MM.1S (cell line): ENCODE data around the gene PIK3R1.

Experiments used
- DNase-seq: peaks from one replicate; pipeline ENCODE4 v3.0.0-alpha.2; 2015
- H2AFZ ChIP-seq: fragments of 300-600 bp; sonication (generic); 2 replicates; pipeline ENCODE4 v1.6.0; 2016; ENCODE audit warnings: antibody characterized with exemption, low read length
- H3F3A ChIP-seq: fragments of 300-600 bp; sonication (generic); 2 replicates; pipeline ENCODE4 v1.6.1; 2016; ENCODE audit warnings: mild to moderate bottlenecking, antibody characterized with exemption, low read length, moderate library complexity, mixed read lengths; ENCODE audit not compliant: insufficient read depth
- H3K27ac ChIP-seq: fragments of 300-600 bp; sonication (generic); 2 replicates; pipeline ENCODE4 v1.5.1; 2016; ENCODE audit warnings: mild to moderate bottlenecking, low read length
- H3K27me3 ChIP-seq: fragments of 300-600 bp; sonication (generic); replicated peaks from 2 replicates; pipeline ENCODE4 v1.6.0; 2016; ENCODE audit warnings: low read length; ENCODE audit not compliant: insufficient read depth
- H3K36me3 ChIP-seq: fragments of 300-600 bp; sonication (generic); replicated peaks from 2 replicates; pipeline ENCODE4 v1.6.1; 2016; ENCODE audit warnings: mild to moderate bottlenecking, low read length, mixed read lengths; ENCODE audit not compliant: insufficient read depth
- H3K4me1 ChIP-seq: fragments of 300-600 bp; sonication (generic); 2 replicates; pipeline ENCODE4 v1.6.1; 2016; ENCODE audit warnings: low read length, mixed read lengths
- H3K4me2 ChIP-seq: fragments of 300-600 bp; sonication (generic); 2 replicates; pipeline ENCODE4 v1.6.0; 2016; ENCODE audit warnings: low read depth, low read length
- H3K4me3 ChIP-seq: fragments of 300-600 bp; sonication (generic); 2 replicates; pipeline ENCODE4 v1.5.1; 2016; ENCODE audit warnings: low read length, mixed read lengths
- H3K79me2 ChIP-seq: fragments of 300-600 bp; sonication (generic); 2 replicates; pipeline ENCODE4 v1.6.1; 2016; ENCODE audit warnings: mixed run types, low read length, mixed read lengths
- H3K9ac ChIP-seq: fragments of 300-600 bp; sonication (generic); 2 replicates; pipeline ENCODE4 v1.6.1; 2016; ENCODE audit warnings: low read length, mixed read lengths
- H3K9me2 ChIP-seq: fragments of 300-600 bp; sonication (generic); replicated peaks from 2 replicates; pipeline ENCODE4 v1.6.1; 2016; ENCODE audit warnings: mild to moderate bottlenecking, low read length, mixed read lengths; ENCODE audit not compliant: insufficient read depth
- H3K9me3 ChIP-seq: fragments of 300-600 bp; sonication (generic); replicated peaks from 2 replicates; pipeline ENCODE4 v1.6.1; 2016; ENCODE audit warnings: mild to moderate bottlenecking, low read length, mixed read lengths; ENCODE audit not compliant: insufficient read depth
- H4K20me1 ChIP-seq: fragments of 300-600 bp; sonication (generic); 2 replicates; pipeline ENCODE4 v1.6.1; 2016; ENCODE audit warnings: mild to moderate bottlenecking, low read length, moderate library complexity, mixed read lengths; ENCODE audit not compliant: insufficient read depth
- EZH2 ChIP-seq: fragments of 300-600 bp; sonication (generic); optimal IDR thresholded peaks from 2 replicates; pipeline ENCODE3; 2017; ENCODE audit warnings: low read depth, mild to moderate bottlenecking, antibody characterized with exemption, low read length, mixed read lengths
- EZH2phosphoT487 ChIP-seq: fragments of 300-600 bp; sonication (generic); IDR thresholded peaks from 2 replicates; pipeline ENCODE4 v1.6.1; 2018; ENCODE audit warnings: antibody characterized with exemption, low read length
- TF ChIP-seq, protein P1 (sequence below): fragments of 300-600 bp; sonication (generic); IDR thresholded peaks from 2 replicates; pipeline ENCODE4 v1.5.1; 2016; ENCODE audit warnings: antibody characterized with exemption, low read length, mixed read lengths

PIK3R1 gene

DNA sequence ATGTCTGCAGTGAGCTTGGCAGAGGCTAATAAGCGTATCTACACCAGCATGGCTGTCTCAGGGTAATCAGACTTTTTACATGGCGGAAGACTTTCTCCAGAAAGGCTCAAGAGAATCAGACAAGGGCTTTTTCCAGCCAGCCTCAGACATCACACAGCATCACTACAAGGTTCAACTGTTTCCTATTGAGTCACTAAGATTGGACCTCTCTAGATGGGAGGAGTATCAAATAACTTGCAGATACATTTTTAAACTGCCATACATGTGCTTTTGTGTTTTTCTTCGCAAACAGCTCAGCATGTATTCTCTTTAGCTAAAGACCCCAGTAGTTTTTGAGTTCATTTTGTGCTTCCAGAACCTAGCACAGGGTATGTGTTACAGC, 22.9 kb upstream of the PIK3R1 start:
- no peak overlapping the region for H2AFZ ChIP-seq
- no peaks in the 10 kb centered on the region for H3K27me3 ChIP-seq
- no peaks in the 10 kb centered on the region for H3K79me2 ChIP-seq
- H3F3A ChIP-seq, result no peaks in the 10 kb centered on the region
- no peak overlapping the region for H3K27ac ChIP-seq
- H3K9me3 ChIP-seq, result no peaks in the 10 kb centered on the region
- no peaks in the 10 kb centered on the region for H4K20me1 ChIP-seq
- no peak overlapping the region for H3K4me3 ChIP-seq
- no peaks in the 10 kb centered on the region for H3K9me2 ChIP-seq
- TF ChIP-seq EZH2phosphoT487 (no peak), EZH2 (no peak)
- TF ChIP-seq, protein P1, sequence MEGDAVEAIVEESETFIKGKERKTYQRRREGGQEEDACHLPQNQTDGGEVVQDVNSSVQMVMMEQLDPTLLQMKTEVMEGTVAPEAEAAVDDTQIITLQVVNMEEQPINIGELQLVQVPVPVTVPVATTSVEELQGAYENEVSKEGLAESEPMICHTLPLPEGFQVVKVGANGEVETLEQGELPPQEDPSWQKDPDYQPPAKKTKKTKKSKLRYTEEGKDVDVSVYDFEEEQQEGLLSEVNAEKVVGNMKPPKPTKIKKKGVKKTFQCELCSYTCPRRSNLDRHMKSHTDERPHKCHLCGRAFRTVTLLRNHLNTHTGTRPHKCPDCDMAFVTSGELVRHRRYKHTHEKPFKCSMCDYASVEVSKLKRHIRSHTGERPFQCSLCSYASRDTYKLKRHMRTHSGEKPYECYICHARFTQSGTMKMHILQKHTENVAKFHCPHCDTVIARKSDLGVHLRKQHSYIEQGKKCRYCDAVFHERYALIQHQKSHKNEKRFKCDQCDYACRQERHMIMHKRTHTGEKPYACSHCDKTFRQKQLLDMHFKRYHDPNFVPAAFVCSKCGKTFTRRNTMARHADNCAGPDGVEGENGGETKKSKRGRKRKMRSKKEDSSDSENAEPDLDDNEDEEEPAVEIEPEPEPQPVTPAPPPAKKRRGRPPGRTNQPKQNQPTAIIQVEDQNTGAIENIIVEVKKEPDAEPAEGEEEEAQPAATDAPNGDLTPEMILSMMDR, result no peak
- H3K4me1 ChIP-seq, result no peaks in the 10 kb centered on the region
- no peaks in the 10 kb centered on the region for H3K36me3 ChIP-seq
- no peak overlapping the region for H3K4me2 ChIP-seq
- no peak for DNase-seq
- no peak overlapping the region for H3K9ac ChIP-seq

DNA sequence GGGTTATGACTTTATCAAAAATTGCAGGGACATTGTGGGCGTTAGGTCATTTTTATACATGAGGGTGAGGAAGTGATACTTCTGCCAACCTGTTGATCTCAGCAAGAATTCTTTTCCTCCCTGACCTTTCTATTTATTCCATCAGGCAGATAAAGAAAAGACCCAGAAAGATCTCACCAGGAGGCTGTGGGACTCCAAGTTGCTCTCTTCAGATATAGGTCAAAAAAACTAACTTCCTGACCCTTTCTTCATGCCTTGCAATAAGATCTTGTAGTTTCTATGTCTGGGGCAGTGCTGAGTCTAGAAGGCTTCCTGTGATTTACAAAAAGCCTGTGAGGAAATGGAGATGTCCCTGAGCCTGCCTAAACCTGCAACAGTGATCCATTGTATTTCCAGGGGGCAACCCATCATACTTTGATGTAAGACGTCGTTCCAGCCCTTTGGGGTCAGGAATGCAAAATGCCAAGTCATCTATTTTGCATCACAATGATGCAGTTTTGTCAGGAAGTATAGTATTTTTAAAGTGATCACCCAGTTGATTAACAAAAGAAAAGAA, 22.0 kb upstream of the PIK3R1 start:
- Histone ChIP-seq H3K9me3 (no peaks in the 10 kb centered on the region), H3K36me3 (no peaks in the 10 kb centered on the region), H3K9me2 (no peaks in the 10 kb centered on the region), H2AFZ (no peak overlapping the region), H3K4me2 (no peak overlapping the region), H3K4me3 (no peak overlapping the region), H3K9ac (no peak overlapping the region), H4K20me1 (no peaks in the 10 kb centered on the region), H3K4me1 (no peaks in the 10 kb centered on the region), H3K79me2 (no peaks in the 10 kb centered on the region), H3K27me3 (no peaks in the 10 kb centered on the region), H3K27ac (no peak overlapping the region), H3F3A (no peaks in the 10 kb centered on the region)
- DNase-seq, result no peak
- TF ChIP-seq, protein P1, result no peak
- TF ChIP-seq EZH2 (no peak), EZH2phosphoT487 (no peak)

DNA sequence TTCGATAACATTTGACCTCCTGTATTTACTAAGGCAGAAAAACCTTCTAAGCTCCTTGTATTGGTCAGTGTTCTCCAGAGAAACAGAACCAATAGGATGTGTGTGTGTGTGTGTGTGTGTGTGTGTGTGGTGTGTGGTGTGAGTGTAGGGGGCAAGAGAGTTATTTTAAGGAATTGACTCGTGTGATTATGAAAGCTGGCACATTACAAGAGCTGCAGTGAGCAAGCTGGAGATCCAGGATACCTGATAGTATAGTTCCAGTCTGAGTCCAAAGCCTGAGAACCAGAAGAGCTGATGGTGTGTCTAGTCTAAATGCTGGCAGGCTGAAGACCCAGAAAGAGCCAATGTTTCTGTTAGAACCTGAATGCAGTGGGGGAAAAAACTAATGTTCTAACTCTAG, 21.2 kb upstream of the PIK3R1 start:
- no peaks in the 10 kb centered on the region for H3K9me3 ChIP-seq
- no peaks in the 10 kb centered on the region for H3K36me3 ChIP-seq
- H3K9me2 ChIP-seq, result no peaks in the 10 kb centered on the region
- H3K9ac ChIP-seq, result no peak overlapping the region
- no peaks in the 10 kb centered on the region for H4K20me1 ChIP-seq
- H3K79me2 ChIP-seq, result no peaks in the 10 kb centered on the region
- no peaks in the 10 kb centered on the region for H3K4me1 ChIP-seq
- H2AFZ ChIP-seq, result no peak overlapping the region
- H3F3A ChIP-seq, result no peaks in the 10 kb centered on the region
- no peak overlapping the region for H3K4me3 ChIP-seq
- no peak overlapping the region for H3K4me2 ChIP-seq
- no peak for TF ChIP-seq EZH2
- TF ChIP-seq, protein P1, result no peak
- no peak for TF ChIP-seq EZH2phosphoT487
- DNase-seq, result no peak
- H3K27ac ChIP-seq, result no peak overlapping the region
- H3K27me3 ChIP-seq, result no peaks in the 10 kb centered on the region
